Glomerular endothelial cell (primary cell): ENCODE data around the gene DGKG. TPM values are rescaled to one million over a fixed set of nuclear protein-coding genes. Genes with fewer than 3 reads are reported as not detected.

ENCODE experiments used
- DNase-seq: peaks from one replicate; pipeline ENCODE4 v3.0.0-alpha.2; 2011; ENCODE audit warnings: low read depth, low spot score; ENCODE audit errors: extremely low read depth
- total RNA-seq: library from RNA; depleted of rRNA; stranded (reverse); fragments of >200 nt; gene quantifications from 2 replicates; pipeline ENCODE4 v1.2.3, GENCODE V29; 2015

DGKG gene
- 3.8 and 4.4 TPM in 2 replicates for total RNA-seq

DNA sequence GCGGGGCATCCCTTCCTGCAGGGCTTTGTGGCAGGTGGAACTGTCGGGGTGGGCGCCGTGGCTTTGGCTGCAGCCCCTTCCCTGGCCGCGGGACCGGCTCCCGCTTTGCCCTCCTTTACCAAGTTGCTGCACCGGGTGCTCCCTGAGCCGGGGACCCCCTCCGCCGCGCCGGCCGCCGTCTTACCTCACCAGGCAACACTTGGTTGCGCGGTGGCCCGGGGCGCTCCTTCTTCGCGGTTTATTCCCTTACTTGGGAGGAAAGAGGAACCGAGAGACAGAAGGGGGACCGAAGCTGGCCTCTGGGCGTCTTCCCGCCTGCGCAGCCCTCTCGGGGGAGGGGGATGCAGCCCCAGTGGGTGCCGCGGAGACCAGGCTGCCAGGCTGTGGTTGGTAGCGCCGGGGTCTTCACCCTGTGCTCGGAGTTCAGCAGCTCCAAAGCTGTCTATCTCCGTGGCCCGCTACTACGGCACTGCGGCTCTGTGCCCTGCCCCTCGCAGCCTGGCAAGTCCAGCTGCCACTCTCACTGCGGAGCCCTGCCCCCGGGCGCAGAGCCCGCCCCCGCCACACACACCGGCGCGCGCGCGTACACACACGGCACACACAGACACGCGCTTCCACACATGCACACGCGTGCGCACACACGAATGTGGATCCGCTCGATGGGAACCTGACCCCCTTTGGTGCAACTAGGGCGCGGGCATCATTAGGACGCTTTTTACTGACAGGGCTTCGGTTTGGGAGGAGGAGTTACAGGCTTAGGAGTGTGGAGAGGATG lies at the start of gene DGKG:
Gene DGKG, minus strand, starts transcription at position 473 of the 775 bp plus-strand sequence. CDS start 41,775 bp downstream, outside the sequence.
- DNase-seq, result no peak

DNA sequence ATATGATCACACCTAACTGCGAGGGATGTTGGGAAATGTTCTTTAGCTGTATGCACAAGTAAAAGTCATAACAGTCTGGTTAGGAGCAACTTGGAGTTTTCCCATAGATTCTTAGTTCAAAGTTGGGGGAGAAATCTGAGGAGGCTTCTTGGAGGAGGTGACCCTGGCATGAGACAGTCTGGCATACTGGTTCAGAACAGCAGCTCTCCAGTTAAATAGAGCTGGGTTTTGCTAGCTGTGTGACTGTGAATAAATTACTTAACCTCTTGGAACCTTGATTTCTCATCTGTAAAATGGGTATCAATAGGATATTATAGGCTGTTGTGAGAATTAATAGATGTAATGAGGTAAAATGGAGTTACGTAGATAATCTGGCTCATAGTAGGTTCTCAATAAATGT lies 49.1 kb upstream of the DGKG start:
- DNase-seq, result no peak

DNA sequence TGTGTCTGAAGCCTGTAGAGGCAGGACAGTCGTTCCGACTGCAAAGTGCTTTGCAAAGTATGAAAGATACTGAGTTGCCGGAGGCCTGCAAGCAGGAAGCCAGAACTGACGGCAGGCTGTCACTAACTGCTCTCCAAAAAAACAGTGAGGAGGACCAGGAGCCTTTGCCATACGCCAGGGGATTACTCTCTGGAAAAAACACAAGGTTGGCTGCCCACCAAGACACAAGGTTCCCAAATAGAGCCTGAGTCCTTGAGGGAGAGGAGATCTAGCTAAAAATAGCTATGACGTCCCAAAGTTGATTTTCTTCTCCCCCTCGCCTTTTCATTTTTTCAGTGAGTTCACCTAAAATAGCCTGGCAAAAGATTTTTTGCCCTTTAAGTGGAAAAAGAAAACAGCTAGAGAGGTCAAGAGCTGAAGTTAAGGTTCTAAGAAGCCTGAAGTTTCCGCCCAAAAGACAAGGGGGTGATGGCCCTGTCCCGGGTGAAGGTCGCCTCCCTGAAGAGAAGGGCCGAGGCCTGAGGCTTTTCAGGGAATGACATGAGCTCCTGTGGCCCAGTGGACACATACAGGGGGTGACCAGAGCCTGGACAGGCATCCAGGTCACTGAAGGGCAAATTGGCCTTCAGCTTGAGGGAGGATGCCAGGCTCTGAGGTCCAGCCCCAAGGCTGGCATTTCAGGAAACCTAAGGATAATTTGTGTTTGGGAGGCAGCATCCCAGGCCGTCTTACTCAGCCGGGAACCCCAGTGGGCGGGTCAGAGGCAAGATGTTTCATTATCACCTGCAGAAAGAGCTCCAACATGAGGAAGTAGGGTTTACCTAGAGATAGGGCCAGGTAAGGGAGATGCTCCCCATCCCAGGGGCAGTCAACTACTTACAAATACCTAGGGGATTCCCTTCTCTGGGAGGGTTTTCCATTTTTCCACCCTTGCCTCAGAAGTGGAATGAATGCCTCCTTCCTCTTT lies 44.9 kb upstream of the DGKG start:
- DNase-seq, result no peak

DNA sequence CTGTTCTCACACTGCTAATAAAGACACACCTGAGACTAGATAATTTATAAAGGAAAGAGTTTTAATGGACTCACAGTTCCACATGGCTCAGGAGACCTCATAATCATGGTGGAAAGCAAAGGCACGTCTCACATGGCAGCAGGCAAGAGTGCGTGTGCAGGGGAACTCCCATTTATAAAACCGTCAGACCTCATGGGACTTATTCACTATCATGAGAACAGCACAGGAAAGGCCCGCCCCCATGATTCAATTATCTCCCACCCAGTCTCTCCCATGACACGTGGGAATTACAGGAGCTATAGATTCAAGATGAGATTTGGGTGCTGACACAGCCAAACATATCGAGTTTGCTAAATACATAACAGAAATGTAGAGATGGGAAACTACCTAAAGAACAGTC lies 39.5 kb upstream of the DGKG start:
- no peak for DNase-seq

DNA sequence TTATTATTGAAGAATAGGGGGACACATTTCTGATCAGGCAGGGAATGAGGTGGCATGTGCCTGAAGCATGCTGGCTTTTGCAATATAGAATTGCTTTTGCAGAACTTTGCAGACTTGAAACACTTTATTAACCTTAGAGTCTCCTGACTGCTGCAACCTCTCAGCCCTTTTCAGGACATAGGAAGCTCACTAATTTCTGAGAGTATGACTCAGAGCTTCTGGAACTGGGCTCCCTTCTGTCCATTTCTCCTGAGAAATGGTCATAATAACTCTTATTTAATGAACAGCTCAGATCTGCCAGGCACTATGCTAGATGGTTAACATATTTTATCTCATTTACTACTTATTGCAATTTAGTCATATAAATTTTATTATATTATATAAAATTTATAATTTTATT lies 38.6 kb upstream of the DGKG start:
- DNase-seq, result no peak

DNA sequence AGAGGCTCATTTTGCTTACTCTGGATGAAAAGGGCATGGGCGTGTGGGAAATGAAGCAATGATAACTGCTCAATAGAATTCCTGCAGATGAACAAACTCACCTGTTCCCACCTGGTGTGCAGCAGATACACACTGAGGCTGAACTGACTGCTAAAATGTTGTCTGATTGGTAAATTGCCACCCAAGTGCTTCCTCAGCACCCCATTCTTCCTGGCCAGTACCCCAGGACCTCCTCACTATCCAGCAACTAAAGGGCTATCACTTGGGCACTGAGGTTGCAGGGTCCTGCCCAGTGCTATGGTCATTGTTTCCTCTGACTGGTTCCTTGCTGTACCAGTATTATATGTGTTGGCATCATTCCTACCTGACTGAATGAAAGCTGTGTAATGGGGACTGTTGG lies 38.0 kb upstream of the DGKG start:
- DNase-seq, result no peak

DNA sequence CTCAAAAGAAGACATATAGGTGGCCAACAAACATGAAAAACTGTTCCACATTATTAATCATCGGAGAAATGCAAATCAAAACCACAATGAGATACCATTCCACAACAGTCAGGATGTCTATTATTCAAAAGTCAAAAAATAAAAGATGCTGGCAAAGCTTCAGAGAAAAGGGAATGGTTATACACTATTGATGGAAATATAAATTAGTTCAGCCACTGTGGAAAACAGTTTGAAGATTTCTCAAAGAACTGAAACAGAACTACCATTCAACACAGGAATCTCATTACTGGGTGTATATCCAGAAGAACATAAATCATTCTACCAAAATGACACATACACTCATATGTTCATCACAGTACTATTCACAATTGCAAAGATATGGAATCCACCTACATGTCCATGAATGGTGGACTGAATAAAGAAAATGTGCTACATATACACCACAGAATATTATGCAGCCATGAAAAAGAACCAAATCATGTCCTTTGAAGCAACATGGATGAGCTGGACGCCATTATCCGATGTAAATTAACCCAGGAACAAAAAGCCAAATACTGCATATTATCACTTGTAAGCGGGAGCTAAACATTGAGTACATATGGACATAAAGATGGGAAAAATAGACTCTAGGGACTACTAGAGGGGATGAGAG lies 32.7 kb upstream of the DGKG start:
- no peak for DNase-seq

DNA sequence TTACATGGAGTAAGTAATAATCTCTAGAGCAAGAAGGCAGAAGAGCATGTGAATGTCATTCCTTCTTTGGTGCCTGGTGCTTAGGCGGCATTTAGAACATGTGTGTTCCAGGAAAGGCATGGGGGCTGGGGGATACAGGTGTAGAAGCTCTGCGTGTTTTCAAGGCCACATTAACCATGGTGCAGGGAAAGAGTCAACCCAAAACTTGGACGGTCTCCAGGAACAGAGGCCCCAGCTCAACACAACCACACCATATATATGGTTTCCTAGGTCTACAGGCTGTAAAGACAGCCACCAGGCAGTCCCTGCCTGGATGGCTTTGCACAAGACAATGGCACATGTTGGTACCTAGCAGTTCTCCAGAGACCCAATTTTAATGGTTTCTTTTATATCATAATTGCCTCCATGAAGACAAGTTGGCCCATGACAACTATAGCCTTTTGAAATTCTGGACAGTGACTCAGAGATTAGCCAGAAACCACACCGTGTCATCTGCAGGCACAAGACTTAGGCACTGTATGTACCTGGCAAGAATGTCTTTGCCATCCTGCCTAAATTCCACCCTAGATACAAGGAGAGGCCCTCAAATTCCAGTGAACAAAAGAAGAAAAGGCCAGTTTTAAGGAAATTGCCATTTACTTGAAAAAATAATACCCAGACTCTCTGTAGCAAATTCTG lies 25.0 kb upstream of the DGKG start:
- no peak for DNase-seq

DNA sequence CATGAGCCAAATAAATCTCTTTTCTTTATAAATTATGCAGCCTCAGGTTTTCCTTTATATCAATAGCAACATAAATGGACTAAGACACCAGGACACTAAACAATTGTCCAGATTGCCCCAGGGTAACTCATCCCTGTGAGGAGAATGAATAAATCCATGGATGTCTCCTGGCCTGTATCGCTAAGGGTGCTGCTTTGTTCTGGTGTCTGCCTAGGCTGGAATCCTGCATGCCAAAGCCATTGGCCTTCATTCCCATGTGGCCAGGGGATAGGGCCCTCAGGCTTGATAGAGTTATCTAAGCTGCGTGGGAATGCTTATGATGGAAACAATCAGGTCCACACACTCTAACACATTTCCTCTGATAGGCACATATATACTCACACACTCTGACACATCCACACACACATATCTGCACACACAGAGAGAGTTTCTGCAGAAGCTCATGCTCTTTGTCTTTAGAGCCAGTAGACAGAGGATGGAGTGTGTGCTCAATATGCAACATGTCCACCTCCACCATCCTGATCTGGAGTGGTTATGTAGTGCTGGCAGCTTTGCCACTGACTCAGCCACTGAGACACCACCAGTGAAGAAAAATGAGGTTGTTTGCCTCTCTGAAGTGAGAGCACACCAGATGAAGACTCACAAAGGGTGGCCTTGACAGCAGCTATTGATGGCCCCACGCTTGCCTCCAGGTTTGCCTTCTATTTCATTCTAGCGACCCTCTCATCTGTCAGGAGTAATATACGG lies 24.0 kb upstream of the DGKG start:
- DNase-seq, result no peak

DNA sequence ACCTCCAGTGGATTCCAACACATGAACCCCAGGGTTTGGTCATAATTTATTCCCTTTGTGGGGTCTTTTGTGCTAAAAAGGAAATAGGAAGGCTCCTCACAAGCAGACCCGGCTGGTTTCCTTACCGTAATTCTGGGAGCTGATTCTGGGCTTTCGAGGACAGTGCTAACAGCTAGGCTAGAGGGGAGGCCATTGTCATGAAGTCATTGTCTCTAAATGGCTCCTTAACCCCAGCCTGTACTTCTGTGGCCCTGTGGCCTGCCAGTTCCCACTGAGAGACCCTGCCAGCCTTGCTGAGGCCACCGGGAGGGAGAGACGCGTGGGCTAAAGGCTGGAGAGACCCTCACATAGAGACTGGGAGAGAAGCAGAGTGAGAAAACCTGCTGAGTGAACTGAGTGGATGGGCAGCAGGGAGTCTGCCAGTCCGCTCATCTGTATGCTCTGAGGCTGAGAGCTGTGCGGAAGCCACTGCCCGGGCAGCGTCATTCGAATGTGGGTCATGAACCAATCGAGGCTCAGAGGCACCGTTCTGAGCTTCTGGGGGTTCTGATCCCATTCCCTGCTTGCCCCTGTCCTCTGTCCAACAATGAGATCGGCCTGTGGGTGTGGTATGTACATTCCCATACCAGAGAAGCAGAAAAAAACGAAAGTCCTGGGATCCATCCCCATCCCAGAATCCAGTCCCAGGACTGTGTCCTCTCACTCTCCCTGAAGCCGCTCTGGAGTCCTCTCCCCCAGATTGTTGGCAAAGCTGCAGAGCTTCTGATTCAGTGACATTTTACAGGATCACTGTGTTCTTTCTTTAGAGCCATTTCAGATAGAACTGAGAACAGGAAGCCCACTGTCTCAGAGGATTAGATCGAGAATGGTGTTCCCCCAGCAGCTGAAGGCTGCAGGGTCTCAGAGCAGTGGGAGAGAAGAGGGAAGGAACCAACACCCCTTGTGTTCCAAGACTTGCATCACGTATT lies 21.3 kb upstream of the DGKG start:
- no peak for DNase-seq

DNA sequence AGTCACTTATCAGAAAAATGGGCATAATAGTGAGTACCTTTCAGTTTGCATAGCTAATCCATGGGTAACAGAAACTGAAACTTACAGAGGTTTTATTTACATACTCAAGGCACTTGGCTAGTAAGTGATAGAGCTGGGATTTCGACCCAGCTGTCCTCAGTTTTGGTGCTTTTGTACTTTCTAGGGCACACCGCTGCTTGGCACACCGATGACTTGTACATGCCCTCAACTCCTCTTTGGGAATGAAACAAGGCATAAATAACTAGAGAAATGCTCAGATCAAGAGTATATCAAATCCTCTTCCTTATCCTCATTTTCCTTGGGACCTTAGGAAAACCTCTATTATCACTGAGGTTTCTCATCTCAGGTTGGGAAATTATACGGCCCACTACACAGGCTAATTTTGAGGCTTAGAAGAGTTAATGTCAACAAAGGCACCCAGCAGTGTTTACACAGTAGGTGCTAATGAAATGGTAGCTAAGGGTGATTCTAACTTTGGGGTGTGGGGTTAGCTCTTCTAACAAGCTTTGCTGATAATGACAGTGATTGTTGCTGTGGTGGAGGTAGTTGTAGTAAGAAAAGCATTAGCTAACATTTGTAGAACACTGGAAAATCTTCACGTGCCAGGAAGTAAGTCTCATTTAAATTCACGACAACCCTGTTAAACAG lies 20.3 kb upstream of the DGKG start:
- DNase-seq, result no peak

DNA sequence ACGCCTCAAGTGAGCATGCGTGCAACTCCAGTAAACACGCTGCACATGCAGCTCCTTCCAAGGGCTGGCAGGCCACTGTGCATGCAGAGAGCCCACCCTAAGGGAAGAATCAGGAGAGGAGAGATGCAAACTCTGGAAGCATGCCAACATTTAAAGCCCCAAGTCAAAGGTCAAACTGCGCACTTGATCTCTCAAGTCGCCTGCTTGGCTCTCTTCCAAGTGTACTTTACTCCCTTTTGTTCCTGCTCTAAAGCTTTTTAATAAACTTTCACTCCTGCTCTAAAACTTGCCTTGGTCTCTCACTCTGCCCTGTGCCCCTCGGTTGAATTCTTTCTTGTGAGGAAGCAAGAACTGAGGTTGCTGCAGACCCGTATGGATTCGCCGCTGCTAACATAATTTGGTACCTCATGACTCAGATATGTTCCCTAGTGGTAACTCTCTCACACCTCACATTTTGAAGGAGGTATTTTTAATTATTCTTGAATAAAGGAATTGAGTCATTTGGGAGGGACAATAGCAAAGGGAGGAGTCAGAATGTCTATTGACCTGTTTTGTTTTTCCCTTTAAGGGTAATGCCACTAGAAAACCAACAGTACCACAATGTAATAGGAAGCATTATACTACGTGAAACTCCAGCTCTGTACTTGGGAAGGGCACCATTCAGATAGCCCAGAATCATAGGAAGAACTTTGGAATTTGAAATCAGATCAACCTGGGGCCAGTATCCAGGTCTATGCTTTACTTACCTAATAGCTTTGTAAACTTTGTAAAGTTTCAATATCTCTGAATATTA lies 19.6 kb upstream of the DGKG start:
- no peak for DNase-seq

DNA sequence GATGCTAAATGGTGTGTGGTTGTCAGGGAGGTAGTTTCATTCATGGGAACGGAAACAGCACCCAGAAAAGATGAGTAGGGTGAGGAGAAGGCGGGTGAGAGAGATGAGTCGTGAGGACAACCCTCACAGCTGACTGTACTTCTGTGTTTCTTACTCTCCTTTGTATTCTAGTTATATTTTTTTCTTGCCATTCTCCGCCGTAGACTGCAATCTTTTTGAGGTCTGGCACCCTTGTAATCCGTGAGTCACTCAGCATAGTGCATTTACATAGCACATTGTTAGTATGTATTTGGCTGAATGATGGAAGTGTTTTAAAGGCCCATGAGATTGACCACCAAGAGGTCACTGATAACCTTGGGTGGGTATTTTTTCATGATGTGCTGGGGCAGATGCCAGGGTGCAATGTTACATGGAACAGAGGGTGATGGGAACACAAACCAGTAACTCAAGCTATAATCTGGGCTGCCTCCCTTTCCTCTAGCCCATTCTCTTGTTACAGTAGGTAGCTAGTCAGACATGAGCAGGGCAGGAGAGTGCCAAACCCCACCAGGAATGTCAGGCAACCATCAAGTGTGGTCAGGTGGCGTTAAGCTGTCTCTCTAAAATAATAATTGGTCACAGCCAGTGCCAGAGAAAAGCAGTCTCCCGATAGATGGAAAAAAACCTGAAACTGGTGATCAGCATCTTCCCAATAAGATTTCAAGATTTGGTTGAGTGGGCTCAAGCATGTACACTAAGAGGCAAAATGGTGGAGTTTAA lies 18.8 kb upstream of the DGKG start:
- no peak for DNase-seq

DNA sequence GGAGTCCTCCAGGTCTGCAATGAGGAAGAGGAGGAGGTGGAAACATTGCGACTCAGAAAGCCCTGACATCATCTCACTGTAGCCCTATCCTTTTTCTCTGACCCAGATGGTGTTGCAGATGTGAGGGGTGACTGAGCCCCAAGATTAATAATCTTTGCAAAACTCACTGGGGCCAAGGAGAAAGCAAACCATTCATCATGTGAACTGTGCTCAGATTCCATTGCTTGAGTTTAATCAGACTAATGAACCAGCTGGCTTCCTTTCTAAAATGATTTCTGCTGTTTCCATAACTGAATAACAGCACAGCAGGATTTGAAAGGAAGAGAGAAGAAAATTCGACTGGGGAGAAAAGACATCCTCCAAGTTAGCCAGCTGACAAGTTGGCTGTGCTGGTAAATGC lies 13.4 kb upstream of the DGKG start:
- DNase-seq, result no peak

DNA sequence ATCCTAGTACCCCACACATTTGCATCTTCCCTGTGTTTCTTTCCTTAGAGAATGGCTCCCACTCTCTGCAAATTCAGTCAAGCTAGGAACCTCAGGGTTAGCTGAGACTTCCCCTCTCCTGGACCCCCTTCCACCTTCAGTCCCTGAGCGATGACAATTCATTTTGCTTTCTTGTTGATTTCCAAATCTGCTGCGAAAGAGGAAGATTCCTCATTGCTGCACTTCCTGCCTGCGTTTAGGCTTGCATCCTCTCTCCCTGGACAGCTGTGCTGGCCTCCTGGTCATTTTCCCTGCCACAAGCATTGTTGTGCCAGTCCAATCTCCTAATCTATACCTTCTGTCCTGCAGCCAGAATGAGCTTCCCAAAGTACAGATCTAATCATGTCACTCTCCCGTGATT lies 12.3 kb upstream of the DGKG start:
- no peak for DNase-seq

DNA sequence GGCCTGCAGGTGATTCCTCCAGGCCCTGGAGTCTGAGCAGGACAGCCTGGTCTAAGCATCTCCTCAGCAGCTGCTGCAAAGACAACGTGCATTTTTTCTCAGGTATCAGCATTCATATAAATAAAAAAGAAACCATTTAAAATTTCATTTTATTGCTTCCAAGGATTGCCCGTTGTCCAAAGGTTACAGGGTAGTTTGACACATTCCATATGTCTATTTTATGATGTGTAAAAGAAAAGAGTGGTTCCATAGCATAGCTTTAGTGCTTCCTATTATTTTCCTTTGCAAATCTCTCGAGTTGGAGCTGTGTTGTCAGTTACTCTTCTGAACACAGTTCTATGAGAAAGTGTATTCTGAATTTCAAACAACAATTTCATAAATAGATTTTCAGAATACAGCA lies 7.2 kb upstream of the DGKG start:
- no peak for DNase-seq

DNA sequence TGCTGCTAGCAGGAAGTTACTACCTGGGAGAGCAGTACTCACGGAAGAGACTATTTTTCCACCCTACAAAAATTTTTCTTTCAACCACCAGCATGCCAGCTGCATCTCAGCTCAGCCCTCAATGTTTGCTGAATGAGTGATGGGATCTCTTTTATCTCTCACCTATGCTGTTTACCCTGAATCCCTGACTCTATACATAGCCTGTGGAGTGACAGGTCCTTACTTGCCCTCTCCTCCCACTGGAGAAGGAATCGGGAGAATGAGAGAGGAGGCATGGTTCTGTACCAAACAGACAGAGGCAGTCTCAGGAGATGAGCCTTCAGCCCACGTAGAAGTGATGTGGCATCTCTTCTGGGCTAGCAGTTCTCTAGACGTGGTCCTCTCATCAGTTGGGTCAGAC lies 6.7 kb upstream of the DGKG start:
- no peak for DNase-seq
